GM23248 (cell line): ENCODE data around the gene CLDN7.

Experiments
- EZH2 ChIP-seq: fragments of 200-600 bp; sonication (generic); IDR thresholded peaks from 2 replicates; pipeline ENCODE4 v1.6.1; 2018; ENCODE audit warnings: antibody characterized with exemption, mild to moderate bottlenecking; ENCODE audit not compliant: insufficient read depth, poor library complexity, severe bottlenecking
- EZH2phosphoT487 ChIP-seq: fragments of 200-600 bp; sonication (generic); IDR thresholded peaks from 2 replicates; pipeline ENCODE4 v1.6.1; 2018; ENCODE audit warnings: antibody characterized with exemption, moderate library complexity, mild to moderate bottlenecking, low read depth; ENCODE audit not compliant: insufficient read depth

DNA sequence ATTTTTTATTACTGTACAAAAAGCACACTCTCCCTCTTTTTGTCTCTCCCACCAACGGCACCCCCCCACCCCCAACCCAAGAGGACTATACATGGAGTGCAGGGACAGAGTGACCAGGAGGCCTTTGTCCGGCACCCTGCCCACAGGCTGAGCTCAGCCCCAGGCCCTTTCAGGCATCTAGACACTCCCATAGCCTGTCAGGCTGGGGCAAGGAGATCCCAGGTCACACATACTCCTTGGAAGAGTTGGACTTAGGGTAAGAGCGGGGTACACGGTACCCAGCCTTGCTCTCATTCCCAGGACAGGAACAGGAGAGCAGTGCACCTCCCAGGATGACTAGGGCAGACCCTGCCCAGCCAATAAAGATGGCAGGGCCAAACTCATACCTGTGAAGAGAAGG lies 2.1 kb downstream of the CLDN7 start:
- TF ChIP-seq EZH2 = no peak
- no peak for TF ChIP-seq EZH2phosphoT487
